ENCODE results near the gene HDAC9.

HDAC9 gene

GRCh38 chr7:18786796-18787195 lies 291.2 kb downstream of the HDAC9 start:
- DNase-seq (ENCODE audit: low spot score): no peak
- TF ChIP-seq CTCF (IDR thresholded peaks at IDR 0.05; ENCODE audit: extremely low read depth, missing control alignments): no peak

- DNase-seq (ENCODE audit: low spot score): no peak
- TF ChIP-seq CTCF (IDR thresholded peaks at IDR 0.05; ENCODE audit: extremely low read depth, missing control alignments): no peak
These were observed 292.5 kb downstream of the HDAC9 start for GRCh38 chr7:18788026-18788425.

- TF ChIP-seq CTCF (IDR thresholded peaks at IDR 0.05; ENCODE audit: extremely low read depth, missing control alignments): no peak
- no peak for DNase-seq (ENCODE audit: low spot score)
These were observed 297.5 kb downstream of the HDAC9 start for GRCh38 chr7:18792871-18793595.

- TF ChIP-seq CTCF (IDR thresholded peaks at IDR 0.05; ENCODE audit: extremely low read depth, missing control alignments): no peak
- DNase-seq (ENCODE audit: low spot score): no peak
These were observed 300.7 kb downstream of the HDAC9 start for GRCh38 chr7:18796216-18796615.

- no peak for TF ChIP-seq CTCF (IDR thresholded peaks at IDR 0.05; ENCODE audit: extremely low read depth, missing control alignments)
- no peak for DNase-seq (ENCODE audit: low spot score)
These were observed 302.7 kb downstream of the HDAC9 start for GRCh38 chr7:18798088-18798906.

GRCh38 chr7:18799899-18800298 lies 304.4 kb downstream of the HDAC9 start:
- DNase-seq (ENCODE audit: low spot score): no peak
- TF ChIP-seq CTCF (IDR thresholded peaks at IDR 0.05; ENCODE audit: extremely low read depth, missing control alignments): no peak

- no peak for DNase-seq (ENCODE audit: low spot score)
- TF ChIP-seq CTCF (IDR thresholded peaks at IDR 0.05; ENCODE audit: extremely low read depth, missing control alignments): no peak
These were observed 308.4 kb downstream of the HDAC9 start for GRCh38 chr7:18803923-18804322.
